K562 (cell line): ENCODE results near the gene KIFC3. TPM values are rescaled to one million over a fixed set of nuclear protein-coding genes. Genes with fewer than 3 reads are reported as not detected.
A peak's percentile ranks its signal among the peaks of the same experiment; 100 is the strongest.

Experiments used
- DLX4 ChIP-seq: fragments of 250-450 bp; sonication (Bioruptor Pico); IDR thresholded peaks from 2 replicates; pipeline ENCODE4 v1.6.1; 2021; ENCODE audit warnings: mild to moderate bottlenecking
- ELF2 ChIP-seq: fragments of 250-450 bp; sonication (Bioruptor Pico); IDR thresholded peaks from 2 replicates; pipeline ENCODE4 v1.5.0; 2021; ENCODE audit warnings: mild to moderate bottlenecking
- ETV1 ChIP-seq: fragments of 450-650 bp; conservative IDR thresholded peaks from 2 replicates; pipeline ENCODE4 v1.6.1; 2016; ENCODE audit warnings: missing genetic modification characterization, control low read depth, low read depth, missing compliant biosample characterization
- HLTF ChIP-seq: fragments of 450-650 bp; IDR thresholded peaks from 2 replicates; pipeline ENCODE4 v1.6.1; 2016
- KLF1 ChIP-seq: fragments of 450-650 bp; IDR thresholded peaks from 2 replicates; pipeline ENCODE4 v1.6.1; 2016; ENCODE audit warnings: missing genetic modification characterization, missing compliant biosample characterization
- MCM3 ChIP-seq: fragments of 450-650 bp; IDR thresholded peaks from 2 replicates; pipeline ENCODE4 v1.6.1; 2016
- NFYB ChIP-seq: IDR thresholded peaks from 2 replicates; pipeline ENCODE4 v1.6.1; 2011; ENCODE audit warnings: mild to moderate bottlenecking, moderate library complexity; ENCODE audit not compliant: insufficient read length; ENCODE audit errors: extremely low read depth
- NR2C2 ChIP-seq, 2 experiments: fragments of 200-800 bp in 1 of 2; sonication (Bioruptor generic) in 1 of 2; sonication (generic) in 1 of 2; formaldehyde crosslinking in 1 of 2; IDR thresholded peaks; 2 replicates each; pipeline versions ENCODE4 v1.6.1 to v1.8.0; 2016 to 2022; ENCODE audit warnings: mild to moderate bottlenecking in 1 of 2, missing compliant biosample characterization in 1 of 2, missing genetic modification characterization in 1 of 2, missing genetic modification reagents in 1 of 2
- PURB ChIP-seq: sonication (generic); formaldehyde crosslinking; IDR thresholded peaks from 2 replicates; pipeline ENCODE4 v1.9.0; 2021; ENCODE audit warnings: low read depth, mild to moderate bottlenecking, missing genetic modification reagents
- ZBTB17 ChIP-seq: fragments of 450-650 bp; formaldehyde crosslinking; IDR thresholded peaks from 2 replicates; pipeline ENCODE4 v1.4.0; 2020; ENCODE audit warnings: mild to moderate bottlenecking
- ZNF584 ChIP-seq: fragments of 200-800 bp; sonication (Bioruptor generic); IDR thresholded peaks from 2 replicates; pipeline ENCODE4 v1.6.1; 2016; ENCODE audit warnings: low read depth, mild to moderate bottlenecking, missing genetic modification characterization, missing compliant biosample characterization
- ZNF592 ChIP-seq: fragments of 450-650 bp; IDR thresholded peaks from 2 replicates; pipeline ENCODE4 v1.6.1; 2017; ENCODE audit warnings: antibody characterized with exemption, mild to moderate bottlenecking
- polyA plus RNA-seq, 8 experiments: library from polyadenylated mRNA; depleted of rRNA in 4 of 8; stranded (reverse) in 5 of 8; unstranded in 3 of 8; fragments of >200 nt; fragmentation: Nextera tagmentation in 2 of 8; fragmentation: Illumina TruSeq in 1 of 8; extraction: Ambion mirVana in 2 of 8; extraction: Trizol in 1 of 8; gene quantifications; 2 replicates each; pipeline versions ENCODE4 v1.2.1 to v1.2.3, GENCODE V29; 2011 to 2014; ENCODE audit warnings: inconsistent platforms in 1 of 8, missing spikeins in 1 of 8
- total RNA-seq, 7 experiments: library from RNA; depleted of rRNA in 6 of 7; stranded (reverse); fragments of >200 nt in 6 of 7; fragmentation: Illumina TruSeq in 2 of 7; extraction: Trizol in 2 of 7; gene quantifications; 2 replicates each; pipeline versions ENCODE4 v1.2.1 to v1.2.3, GENCODE V29; 2011 to 2021; ENCODE audit warnings: low replicate concordance in 1 of 7
- TF ChIP-seq, protein P1 (sequence below): fragments of 450-650 bp; formaldehyde crosslinking; IDR thresholded peaks from 2 replicates; pipeline ENCODE4 v1.4.0; 2020; ENCODE audit warnings: mild to moderate bottlenecking, moderate library complexity
- TF ChIP-seq, protein P2 (sequence below): fragments of 250-450 bp; sonication (Bioruptor Pico); IDR thresholded peaks from 2 replicates; pipeline ENCODE4 v1.9.0; 2021; ENCODE audit warnings: mild to moderate bottlenecking, inconsistent platforms
- TF ChIP-seq, protein P3 (sequence below): IDR thresholded peaks from 2 replicates; pipeline ENCODE4 v1.6.1; 2011; ENCODE audit not compliant: insufficient read length; ENCODE audit errors: extremely low read depth

KIFC3 gene
- total and polyA plus RNA-seq, 9 of the 15 experiments (the other 6 are each of a cell fraction or from before 2014, with no cell fraction given): 0.23 to 105 (median 26.2) TPM

GRCh38 chr16:57734925-57735754 is 67.2 kb downstream of the KIFC3 start (continued):
- TF ChIP-seq KLF1: no peak
- TF ChIP-seq, protein P1, sequence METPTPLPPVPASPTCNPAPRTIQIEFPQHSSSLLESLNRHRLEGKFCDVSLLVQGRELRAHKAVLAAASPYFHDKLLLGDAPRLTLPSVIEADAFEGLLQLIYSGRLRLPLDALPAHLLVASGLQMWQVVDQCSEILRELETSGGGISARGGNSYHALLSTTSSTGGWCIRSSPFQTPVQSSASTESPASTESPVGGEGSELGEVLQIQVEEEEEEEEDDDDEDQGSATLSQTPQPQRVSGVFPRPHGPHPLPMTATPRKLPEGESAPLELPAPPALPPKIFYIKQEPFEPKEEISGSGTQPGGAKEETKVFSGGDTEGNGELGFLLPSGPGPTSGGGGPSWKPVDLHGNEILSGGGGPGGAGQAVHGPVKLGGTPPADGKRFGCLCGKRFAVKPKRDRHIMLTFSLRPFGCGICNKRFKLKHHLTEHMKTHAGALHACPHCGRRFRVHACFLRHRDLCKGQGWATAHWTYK (CRISPR knock-in tag): no peak
- peak; percentile 91 for TF ChIP-seq NFYB
- TF ChIP-seq NR2C2 (CRISPR knock-in tag; IDR thresholded peaks at IDR 0.05): no peak
- TF ChIP-seq NR2C2 (tag; IDR thresholded peaks at IDR 0.05): peak; percentile 98
- TF ChIP-seq, protein P2, sequence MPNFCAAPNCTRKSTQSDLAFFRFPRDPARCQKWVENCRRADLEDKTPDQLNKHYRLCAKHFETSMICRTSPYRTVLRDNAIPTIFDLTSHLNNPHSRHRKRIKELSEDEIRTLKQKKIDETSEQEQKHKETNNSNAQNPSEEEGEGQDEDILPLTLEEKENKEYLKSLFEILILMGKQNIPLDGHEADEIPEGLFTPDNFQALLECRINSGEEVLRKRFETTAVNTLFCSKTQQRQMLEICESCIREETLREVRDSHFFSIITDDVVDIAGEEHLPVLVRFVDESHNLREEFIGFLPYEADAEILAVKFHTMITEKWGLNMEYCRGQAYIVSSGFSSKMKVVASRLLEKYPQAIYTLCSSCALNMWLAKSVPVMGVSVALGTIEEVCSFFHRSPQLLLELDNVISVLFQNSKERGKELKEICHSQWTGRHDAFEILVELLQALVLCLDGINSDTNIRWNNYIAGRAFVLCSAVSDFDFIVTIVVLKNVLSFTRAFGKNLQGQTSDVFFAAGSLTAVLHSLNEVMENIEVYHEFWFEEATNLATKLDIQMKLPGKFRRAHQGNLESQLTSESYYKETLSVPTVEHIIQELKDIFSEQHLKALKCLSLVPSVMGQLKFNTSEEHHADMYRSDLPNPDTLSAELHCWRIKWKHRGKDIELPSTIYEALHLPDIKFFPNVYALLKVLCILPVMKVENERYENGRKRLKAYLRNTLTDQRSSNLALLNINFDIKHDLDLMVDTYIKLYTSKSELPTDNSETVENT (CRISPR knock-in tag): peak; percentile 68; the same call in 1 of the 2 replicates
- TF ChIP-seq HLTF: no peak
- TF ChIP-seq ZBTB17: no peak
- TF ChIP-seq ZNF592: peak; percentile 17; the same call in 1 of the 2 replicates
- peak; percentile 84 for TF ChIP-seq ELF2 (CRISPR knock-in tag)
- TF ChIP-seq ETV1 (tag): no peak
- no peak for TF ChIP-seq DLX4 (CRISPR knock-in tag)
- TF ChIP-seq, protein P3, sequence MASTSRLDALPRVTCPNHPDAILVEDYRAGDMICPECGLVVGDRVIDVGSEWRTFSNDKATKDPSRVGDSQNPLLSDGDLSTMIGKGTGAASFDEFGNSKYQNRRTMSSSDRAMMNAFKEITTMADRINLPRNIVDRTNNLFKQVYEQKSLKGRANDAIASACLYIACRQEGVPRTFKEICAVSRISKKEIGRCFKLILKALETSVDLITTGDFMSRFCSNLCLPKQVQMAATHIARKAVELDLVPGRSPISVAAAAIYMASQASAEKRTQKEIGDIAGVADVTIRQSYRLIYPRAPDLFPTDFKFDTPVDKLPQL: peak; percentile 38
- no peak for TF ChIP-seq MCM3
- no peak for TF ChIP-seq PURB (CRISPR knock-in tag)
- peak; percentile 76; the same call in 1 of the 2 replicates for TF ChIP-seq ZNF584 (CRISPR knock-in tag)
